Measurements from ENCODE around the gene SLC22A3. TPM values are rescaled to one million over a fixed set of nuclear protein-coding genes. Genes with fewer than 3 reads are reported as not detected.

The SLC22A3 gene
- polyA plus RNA-seq, 1 of the 3 experiments (the other 2 are of a cell fraction), result not detected

DNA sequence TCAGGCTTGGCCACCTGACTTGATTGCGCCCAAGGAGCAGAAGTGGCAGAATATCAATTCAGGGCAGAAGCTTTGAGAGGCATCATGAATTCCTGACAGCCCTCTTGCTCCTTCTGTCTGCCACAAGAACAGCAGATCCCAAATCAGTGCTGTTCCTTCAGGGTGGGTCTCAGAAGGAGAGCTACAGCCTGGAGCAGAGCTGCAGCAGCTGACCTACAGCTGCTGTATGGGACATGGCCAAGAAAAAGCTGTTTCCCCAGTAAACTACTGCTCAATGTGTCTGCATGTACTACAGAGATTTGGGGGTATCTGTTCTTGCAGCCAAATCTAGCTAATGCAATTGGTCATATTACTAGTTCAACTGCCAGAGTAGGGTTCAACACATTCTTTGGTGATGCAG lies 69.0 kb downstream of the SLC22A3 start:
- Histone ChIP-seq H2AFZ (ENCODE audit: low read depth) (no peak overlapping the region), H3F3A (replicated peaks; ENCODE audit: insufficient read depth) (no peaks in the 10 kb centered on the region), H3K27me3 (ENCODE audit: insufficient read depth) (peaks cover 9% of the 10 kb centered on the region; the same call in 1 of the 2 replicates), H3K4me1 (ENCODE audit: control insufficient read depth in 1 of 2, insufficient read depth in 2 of 2, low read depth in 1 of 2, low read length in 1 of 2) (no peaks in the 10 kb centered on the region), H4K20me1 (ENCODE audit: insufficient read depth) (no peaks in the 10 kb centered on the region), H3K36me3 (replicated peaks in 1 of 2; ENCODE audit: control insufficient read depth in 1 of 2, insufficient read depth in 2 of 2, low read length in 1 of 2) (no peaks in the 10 kb centered on the region), H3K4me3 (ENCODE audit: low read depth in 2 of 2, low read length in 1 of 2) (no peak overlapping the region), H3K9me2 (no peaks in the 10 kb centered on the region), H3K9me3 (no peaks in the 10 kb centered on the region), H3K27ac (ENCODE audit: low read depth in 2 of 2, low read length in 1 of 2) (no peak overlapping the region), H3K79me2 (ENCODE audit: insufficient read depth) (no peaks in the 10 kb centered on the region), H3K4me2 (no peak overlapping the region), H3K9ac (no peak overlapping the region)
- POLR2A ChIA-PET, result no interaction called here
- DNase-seq, result no peak
- no peak for TF ChIP-seq EZH2phosphoT487 (IDR thresholded peaks at IDR 0.05; ENCODE audit: borderline replicate concordance, low read depth)
- TF ChIP-seq JUND (IDR thresholded peaks at IDR 0.05), result no peak
- no peak for TF ChIP-seq YY1 (IDR thresholded peaks at IDR 0.05; ENCODE audit: low read depth)
- TF ChIP-seq, protein P1, sequence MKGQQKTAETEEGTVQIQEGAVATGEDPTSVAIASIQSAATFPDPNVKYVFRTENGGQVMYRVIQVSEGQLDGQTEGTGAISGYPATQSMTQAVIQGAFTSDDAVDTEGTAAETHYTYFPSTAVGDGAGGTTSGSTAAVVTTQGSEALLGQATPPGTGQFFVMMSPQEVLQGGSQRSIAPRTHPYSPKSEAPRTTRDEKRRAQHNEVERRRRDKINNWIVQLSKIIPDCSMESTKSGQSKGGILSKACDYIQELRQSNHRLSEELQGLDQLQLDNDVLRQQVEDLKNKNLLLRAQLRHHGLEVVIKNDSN (IDR thresholded peaks at IDR 0.05; ENCODE audit: borderline replicate concordance, low read depth), result no peak
- TF ChIP-seq RCOR1 (IDR thresholded peaks at IDR 0.05; ENCODE audit: low read length), result no peak
- TF ChIP-seq TAF1 (IDR thresholded peaks at IDR 0.05; ENCODE audit: borderline replicate concordance, low read depth, low read length), result no peak
- TF ChIP-seq FOSL2 (IDR thresholded peaks at IDR 0.05; ENCODE audit: borderline replicate concordance, low read depth), result no peak
- no peak for TF ChIP-seq FOXM1 (IDR thresholded peaks at IDR 0.05; ENCODE audit: low read depth)
- no peak for TF ChIP-seq MXI1 (IDR thresholded peaks at IDR 0.05; ENCODE audit: low read depth, low read length)
- TF ChIP-seq, protein P2, sequence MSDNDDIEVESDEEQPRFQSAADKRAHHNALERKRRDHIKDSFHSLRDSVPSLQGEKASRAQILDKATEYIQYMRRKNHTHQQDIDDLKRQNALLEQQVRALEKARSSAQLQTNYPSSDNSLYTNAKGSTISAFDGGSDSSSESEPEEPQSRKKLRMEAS (IDR thresholded peaks at IDR 0.05; ENCODE audit: low read depth), result no peak
- WGBS (ENCODE audit: low lambda C conversion rate), result 7% methylated on average over 1 of the region's 1 CpG
- CTCF ChIA-PET, result no interaction called here

DNA sequence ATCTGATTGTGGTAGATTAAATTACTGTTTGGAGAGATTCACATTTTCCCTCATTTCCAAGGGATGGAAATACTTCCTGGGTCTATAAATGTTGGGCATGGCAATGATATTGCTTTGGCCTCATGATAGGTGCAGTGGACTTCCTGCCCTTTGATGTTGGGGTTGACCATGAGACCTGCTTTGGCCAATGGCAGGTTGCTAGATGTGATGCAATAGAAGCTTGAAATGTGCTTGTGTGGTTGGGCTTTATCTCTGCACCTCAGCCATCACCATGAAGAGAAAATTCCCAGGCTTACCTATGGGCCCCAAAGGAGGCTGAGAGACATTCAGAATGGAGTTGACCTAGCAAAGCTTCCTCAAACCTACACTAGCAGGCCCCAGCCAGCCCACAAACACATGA lies 69.4 kb downstream of the SLC22A3 start:
- Histone ChIP-seq H3K9me3 (no peaks in the 10 kb centered on the region), H3K79me2 (ENCODE audit: insufficient read depth) (no peaks in the 10 kb centered on the region), H2AFZ (ENCODE audit: low read depth) (no peak overlapping the region), H3K27me3 (ENCODE audit: insufficient read depth) (peaks cover 9% of the 10 kb centered on the region; the same call in 1 of the 2 replicates), H3K27ac (ENCODE audit: low read depth in 2 of 2, low read length in 1 of 2) (no peak overlapping the region), H3K9me2 (no peaks in the 10 kb centered on the region), H3F3A (replicated peaks; ENCODE audit: insufficient read depth) (no peaks in the 10 kb centered on the region), H3K9ac (no peak overlapping the region), H3K4me3 (ENCODE audit: low read depth in 2 of 2, low read length in 1 of 2) (no peak overlapping the region), H3K36me3 (replicated peaks in 1 of 2; ENCODE audit: control insufficient read depth in 1 of 2, insufficient read depth in 2 of 2, low read length in 1 of 2) (no peaks in the 10 kb centered on the region), H3K4me2 (no peak overlapping the region), H4K20me1 (ENCODE audit: insufficient read depth) (no peaks in the 10 kb centered on the region), H3K4me1 (ENCODE audit: control insufficient read depth in 1 of 2, insufficient read depth in 2 of 2, low read depth in 1 of 2, low read length in 1 of 2) (no peaks in the 10 kb centered on the region)
- DNase-seq, result no peak
- TF ChIP-seq POLR2AphosphoS5 (IDR thresholded peaks at IDR 0.05; ENCODE audit: low read depth, low read length) (no peak), ELF1 (IDR thresholded peaks at IDR 0.05) (no peak), SIN3A (IDR thresholded peaks at IDR 0.05; ENCODE audit: borderline replicate concordance, low read depth, low read length) (no peak), EZH2phosphoT487 (IDR thresholded peaks at IDR 0.05; ENCODE audit: borderline replicate concordance, low read depth) (no peak), NFIC (IDR thresholded peaks at IDR 0.05; ENCODE audit: borderline replicate concordance) (no peak), MEF2A (IDR thresholded peaks at IDR 0.05; ENCODE audit: borderline replicate concordance, low read depth) (no peak), RAD21 (IDR thresholded peaks at IDR 0.05; ENCODE audit: low read length) (no peak), JUND (IDR thresholded peaks at IDR 0.05) (no peak), RXRA (IDR thresholded peaks at IDR 0.05; ENCODE audit: borderline replicate concordance, low read depth) (no peak), MXI1 (IDR thresholded peaks at IDR 0.05; ENCODE audit: low read depth, low read length) (no peak)
- TF ChIP-seq, protein P3, sequence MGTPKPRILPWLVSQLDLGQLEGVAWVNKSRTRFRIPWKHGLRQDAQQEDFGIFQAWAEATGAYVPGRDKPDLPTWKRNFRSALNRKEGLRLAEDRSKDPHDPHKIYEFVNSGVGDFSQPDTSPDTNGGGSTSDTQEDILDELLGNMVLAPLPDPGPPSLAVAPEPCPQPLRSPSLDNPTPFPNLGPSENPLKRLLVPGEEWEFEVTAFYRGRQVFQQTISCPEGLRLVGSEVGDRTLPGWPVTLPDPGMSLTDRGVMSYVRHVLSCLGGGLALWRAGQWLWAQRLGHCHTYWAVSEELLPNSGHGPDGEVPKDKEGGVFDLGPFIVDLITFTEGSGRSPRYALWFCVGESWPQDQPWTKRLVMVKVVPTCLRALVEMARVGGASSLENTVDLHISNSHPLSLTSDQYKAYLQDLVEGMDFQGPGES (IDR thresholded peaks at IDR 0.05; ENCODE audit: low read depth, low read length), result no peak
- TF ChIP-seq, protein P4, sequence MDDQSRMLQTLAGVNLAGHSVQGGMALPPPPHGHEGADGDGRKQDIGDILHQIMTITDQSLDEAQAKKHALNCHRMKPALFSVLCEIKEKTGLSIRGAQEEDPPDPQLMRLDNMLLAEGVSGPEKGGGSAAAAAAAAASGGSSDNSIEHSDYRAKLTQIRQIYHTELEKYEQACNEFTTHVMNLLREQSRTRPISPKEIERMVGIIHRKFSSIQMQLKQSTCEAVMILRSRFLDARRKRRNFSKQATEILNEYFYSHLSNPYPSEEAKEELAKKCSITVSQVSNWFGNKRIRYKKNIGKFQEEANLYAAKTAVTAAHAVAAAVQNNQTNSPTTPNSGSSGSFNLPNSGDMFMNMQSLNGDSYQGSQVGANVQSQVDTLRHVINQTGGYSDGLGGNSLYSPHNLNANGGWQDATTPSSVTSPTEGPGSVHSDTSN (IDR thresholded peaks at IDR 0.05), result no peak
- POLR2A ChIA-PET, result no interaction called here
- CTCF ChIA-PET, result no interaction called here
